HepG2 (cell line): ENCODE results near the gene ZNF486. TPM values are rescaled to one million over a fixed set of nuclear protein-coding genes. Genes with fewer than 3 reads are reported as not detected.
"Not testable (repeated sequence)": the region's sequence is repeated elsewhere in the genome, so short reads cannot be mapped to it uniquely, and the experiment has no call there.

Source experiments
- ATAC-seq: fragments of 200-7000 bp; cut with Tn5 transposase; 3 replicates; pipeline ENCODE4 v1.9.1; 2020; ENCODE audit warnings: mild to moderate bottlenecking, moderate library complexity
- BruUV-seq: library from RNA; stranded (reverse); fragments of 400-500 nt; replicated peaks from 2 replicates; lab custom pipeline; 2021; lab: Mats Ljungman, UMichigan
- CTCF ChIA-PET: fragments of 300-600 bp; formaldehyde crosslinking; extraction: SDS; loops from one replicate; lab custom pipeline; 2021; ENCODE audit warnings: low total read pairs, inconsistent platforms, low intra/inter-chr PET ratio; lab: Yijun Ruan, JAX
- POLR2A ChIA-PET: fragments of 350-600 bp; sonication (Branson Sonifier 250); formaldehyde crosslinking; loops from one replicate; lab custom pipeline; 2020; ENCODE audit warnings: antibody characterized with exemption, inconsistent platforms; lab: Yijun Ruan, JAX
- DNase-seq: peaks from one replicate; pipeline ENCODE4 v3.0.0-alpha.2; 2015; ENCODE audit warnings: low spot score
- FAIRE-seq: peaks from 3 replicates; lab custom pipeline; 2011; peaks lifted over from hg19 to GRCh38; lab: Jason Lieb, UNC
- H2AFZ ChIP-seq: one replicate; pipeline ENCODE4 v1.6.1; 2011; ENCODE audit warnings: low read length, inconsistent platforms
- H3K27ac ChIP-seq: fragments of 300-600 bp; 3 replicates; pipeline ENCODE4 v1.8.0; 2011; ENCODE audit warnings: mixed run types, mild to moderate bottlenecking, mixed read lengths, low read length, inconsistent platforms; ENCODE audit not compliant: insufficient read depth; ENCODE audit errors: extremely low read length
- H3K27me3 ChIP-seq, 2 experiments: fragments of 200-600 bp in 1 of 2; 2 replicates in 1 of 2; 3 replicates in 1 of 2; pipeline versions ENCODE4 v1.6.0 to v1.8.0; 2011; ENCODE audit warnings: low read length in 2 of 2, mild to moderate bottlenecking in 2 of 2, moderate library complexity in 2 of 2, inconsistent platforms in 1 of 2; ENCODE audit not compliant: insufficient read depth in 2 of 2, control insufficient read depth in 1 of 2
- H3K36me3 ChIP-seq, 2 experiments: fragments of 200-600 bp in 1 of 2; replicated peaks in 1 of 2; 2 replicates in 1 of 2; 3 replicates in 1 of 2; pipeline versions ENCODE4 v1.5.1 to v1.8.0; 2011; ENCODE audit warnings: low read length in 2 of 2, inconsistent platforms in 1 of 2; ENCODE audit not compliant: insufficient read depth in 2 of 2, control insufficient read depth in 1 of 2
- H3K4me1 ChIP-seq: 2 replicates; pipeline ENCODE4 v1.5.1; 2012; ENCODE audit warnings: low read length, inconsistent platforms; ENCODE audit not compliant: insufficient read depth
- H3K4me2 ChIP-seq: 2 replicates; pipeline ENCODE4 v1.6.0; 2011; ENCODE audit warnings: low read depth, low read length, inconsistent platforms
- H3K4me3 ChIP-seq, 3 experiments: fragments of 200-600 bp in 1 of 3; sonication (generic), shearing (Covaris generic) in 1 of 3; replicated peaks in 1 of 3; 2 replicates each; pipeline ENCODE4 v1.5.1; 2011 to 2016; ENCODE audit warnings: low read length in 3 of 3, inconsistent platforms in 2 of 3, low read depth in 2 of 3, mild to moderate bottlenecking in 2 of 3, control low read depth in 1 of 3, mixed read lengths in 1 of 3; ENCODE audit not compliant: insufficient read depth in 1 of 3
- H3K79me2 ChIP-seq: one replicate; pipeline ENCODE4 v1.6.1; 2011; ENCODE audit warnings: low read length, inconsistent platforms; ENCODE audit not compliant: insufficient read depth
- H3K9ac ChIP-seq: 2 replicates; pipeline ENCODE4 v1.6.0; 2011; ENCODE audit warnings: mild to moderate bottlenecking, low read depth, low read length, inconsistent platforms; ENCODE audit not compliant: insufficient read depth
- H3K9me3 ChIP-seq: 2 replicates; pipeline ENCODE4 v1.5.1; 2012; ENCODE audit warnings: mild to moderate bottlenecking, low read length
- H4K20me1 ChIP-seq: 2 replicates; pipeline ENCODE4 v1.6.0; 2011; ENCODE audit warnings: inconsistent platforms, mild to moderate bottlenecking, low read length, moderate library complexity; ENCODE audit not compliant: insufficient read depth
- TERF1 ChIP-seq: sonication (generic); formaldehyde crosslinking; IDR thresholded peaks from 2 replicates; pipeline ENCODE4 v1.8.0; 2022; ENCODE audit warnings: mild to moderate bottlenecking, missing genetic modification reagents, moderate library complexity
- WGBS: methylation state at CpG from one replicate; pipeline ENCODE4 v1.1.6; 2017; ENCODE audit warnings: low lambda C conversion rate; 5-methylcytosine and 5-hydroxymethylcytosine counted together
- in situ Hi-C: cut with HindIII; loops from 2 replicates; pipeline ENCODE4 v1.10.0; 2017; ENCODE audit warnings: low pct_unique_long_range_greater_than_20kb; ENCODE audit not compliant: extremely low pct_ligation_motif_present
- intact Hi-C: fragments of 100-400 bp; cut with micrococcal nuclease; formaldehyde crosslinking; loops from one replicate; pipeline ENCODE4 v1.10.0; 2022; ENCODE audit not compliant: unreplicated experiment
- polyA plus RNA-seq, 8 experiments: library from polyadenylated mRNA; depleted of rRNA in 3 of 8; stranded (reverse) in 7 of 8; unstranded in 1 of 8; fragments of >200 nt; fragmentation: Illumina TruSeq in 4 of 8; extraction: Trizol in 4 of 8; gene quantifications; 2 replicates each; pipeline versions ENCODE4 v1.2.1 to v1.2.3, GENCODE V29; 2011 to 2016; ENCODE audit warnings: low read depth in 4 of 8, missing spikeins in 1 of 8, mixed read lengths in 1 of 8; ENCODE audit not compliant: insufficient read depth in 1 of 8
- total RNA-seq, 5 experiments: library from RNA; depleted of rRNA; stranded (reverse); fragments of >200 nt; fragmentation: Illumina TruSeq; extraction: Trizol; gene quantifications; 2 replicates each; pipeline ENCODE4 v1.2.3, GENCODE V29; 2016; ENCODE audit warnings: low read depth in 1 of 5

ZNF486 gene
- total and polyA plus RNA-seq, 2 of the 13 experiments (the other 11 are each of a cell fraction or from before 2014, with no cell fraction given), result 0.70 to 2.1 TPM

- TF ChIP-seq TERF1, result no peak
These were observed 42.0 kb downstream of the ZNF486 start (continued) for GRCh38 chr19:20209051-20209450.

- H4K20me1 ChIP-seq, H3K27me3 ChIP-seq, H3K4me2 ChIP-seq, H2AFZ ChIP-seq, H3K36me3 ChIP-seq, FAIRE-seq, in situ Hi-C loops, DNase-seq, intact Hi-C loops, ATAC-seq, H3K4me3 ChIP-seq, H3K9ac ChIP-seq, H3K79me2 ChIP-seq, POLR2A ChIA-PET, BruUV-seq, H3K27ac ChIP-seq, H3K4me1 ChIP-seq, CTCF ChIA-PET: not testable (repeated sequence)
- WGBS, result 83% methylated on average over 3 of the region's 26 CpGs
- peaks cover 57% of the 10 kb centered on the region for H3K9me3 ChIP-seq
These were observed 47.4 kb downstream of the ZNF486 start for GRCh38 chr19:20214366-20214765.

GRCh38 chr19:20221605-20222004, 54.6 kb downstream of the ZNF486 start:
- CTCF ChIA-PET, H3K9ac ChIP-seq, H2AFZ ChIP-seq, BruUV-seq, H3K4me1 ChIP-seq, H3K27me3 ChIP-seq, H3K4me3 ChIP-seq, FAIRE-seq, intact Hi-C loops, DNase-seq, H3K36me3 ChIP-seq, H3K27ac ChIP-seq, H3K4me2 ChIP-seq, H3K79me2 ChIP-seq, in situ Hi-C loops, ATAC-seq, H4K20me1 ChIP-seq, POLR2A ChIA-PET: not testable (repeated sequence)
- H3K9me3 ChIP-seq, result peaks cover 80% of the 10 kb centered on the region
- WGBS, result 0% methylated on average over 1 of the region's 1 CpG
